Memory B cell (primary cell): ENCODE measurements around the gene TMIE.
"Not testable (repeated sequence)": the region's sequence is repeated elsewhere in the genome, so short reads cannot be mapped to it uniquely, and the experiment has no call there.

Source experiments
- ATAC-seq: fragments of 150-1000 bp; cut with Tn5 transposase; 2 replicates; pipeline ENCODE4 v1.10.0; 2021; ENCODE audit warnings: low read depth, mild to moderate bottlenecking, moderate library complexity
- DNase-seq, 2 donors: peaks; one replicate each; pipeline ENCODE4 v3.0.0; 2022; ENCODE audit warnings: low spot score in 2 of 2
- H3K27ac Mint-ChIP-seq: one replicate; pipeline ENCODE4 v1.8.0; 2022; ENCODE audit warnings: mild to moderate bottlenecking, moderate library complexity, mixed read lengths
- H3K27me3 Mint-ChIP-seq: one replicate; pipeline ENCODE4 v1.8.0; 2022; ENCODE audit warnings: mixed read lengths
- H3K36me3 Mint-ChIP-seq: one replicate; pipeline ENCODE4 v1.8.0; 2022; ENCODE audit warnings: mild to moderate bottlenecking, mixed read lengths
- H3K4me1 Mint-ChIP-seq: one replicate; pipeline ENCODE4 v1.8.0; 2022; ENCODE audit warnings: mixed read lengths
- H3K4me3 Mint-ChIP-seq: one replicate; pipeline ENCODE4 v1.8.0; 2022; ENCODE audit warnings: mild to moderate bottlenecking, moderate library complexity, mixed read lengths
- H3K9me3 Mint-ChIP-seq: one replicate; pipeline ENCODE4 v1.8.0; 2022; ENCODE audit warnings: mixed read lengths

TMIE gene

GRCh38 chr3:46725621-46726314 lies 24.6 kb downstream of the TMIE start:
- Mint-ChIP-seq H3K9me3 (no peaks in the 10 kb centered on the region), H3K4me1 (no peaks in the 10 kb centered on the region), H3K36me3 (no peaks in the 10 kb centered on the region), H3K27me3 (peaks cover 14% of the 10 kb centered on the region), H3K4me3 (no peak overlapping the region), H3K27ac (no peak overlapping the region)
- DNase-seq (no peak), ATAC-seq (no peak)

GRCh38 chr3:46729038-46729437 lies 27.8 kb downstream of the TMIE start:
- Mint-ChIP-seq H3K9me3 (no peaks in the 10 kb centered on the region), H3K27ac (no peak overlapping the region)

GRCh38 chr3:46730819-46731218 lies 29.6 kb downstream of the TMIE start:
- H3K9me3 Mint-ChIP-seq: no peaks in the 10 kb centered on the region
- DNase-seq (no peak), ATAC-seq (no peak)
- H3K4me1 Mint-ChIP-seq: no peaks in the 10 kb centered on the region
- no peak overlapping the region for H3K27ac Mint-ChIP-seq
- no peaks in the 10 kb centered on the region for H3K36me3 Mint-ChIP-seq
- no peak overlapping the region for H3K4me3 Mint-ChIP-seq
- peaks cover 13% of the 10 kb centered on the region for H3K27me3 Mint-ChIP-seq

More at GRCh38 chr3:46729038-46729437, 27.8 kb downstream of the TMIE start:
- DNase-seq (peak in 1 of 2 donors; percentile 6), ATAC-seq (no peak)
- H3K27me3 Mint-ChIP-seq: peaks cover 14% of the 10 kb centered on the region
- no peaks in the 10 kb centered on the region for H3K36me3 Mint-ChIP-seq
- no peak overlapping the region for H3K4me3 Mint-ChIP-seq
- H3K4me1 Mint-ChIP-seq: no peaks in the 10 kb centered on the region

GRCh38 chr3:46731795-46732194 lies 30.6 kb downstream of the TMIE start:
- ATAC-seq (no peak), DNase-seq (no peak)
- Mint-ChIP-seq H3K36me3 (no peaks in the 10 kb centered on the region), H3K4me3 (no peak overlapping the region), H3K9me3 (no peaks in the 10 kb centered on the region), H3K27me3 (peaks cover 9% of the 10 kb centered on the region), H3K27ac (no peak overlapping the region), H3K4me1 (no peaks in the 10 kb centered on the region)

GRCh38 chr3:46733026-46733800 lies 32.0 kb downstream of the TMIE start:
- H3K27ac Mint-ChIP-seq: no peak overlapping the region
- H3K4me1 Mint-ChIP-seq: no peaks in the 10 kb centered on the region
- no peak overlapping the region for H3K4me3 Mint-ChIP-seq
- no peaks in the 10 kb centered on the region for H3K36me3 Mint-ChIP-seq
- DNase-seq (no peak), ATAC-seq (no peak)
- peaks cover 7% of the 10 kb centered on the region for H3K27me3 Mint-ChIP-seq
- H3K9me3 Mint-ChIP-seq: no peaks in the 10 kb centered on the region

GRCh38 chr3:46734773-46735172 lies 33.6 kb downstream of the TMIE start:
- Mint-ChIP-seq H3K27ac (no peak overlapping the region), H3K36me3 (no peaks in the 10 kb centered on the region), H3K4me3 (no peak overlapping the region), H3K4me1 (no peaks in the 10 kb centered on the region), H3K27me3 (peaks cover 11% of the 10 kb centered on the region), H3K9me3 (no peaks in the 10 kb centered on the region)
- DNase-seq: no peak
- ATAC-seq: no peak

- Mint-ChIP-seq H3K27me3 (peaks cover 11% of the 10 kb centered on the region), H3K9me3 (no peaks in the 10 kb centered on the region), H3K4me1 (no peaks in the 10 kb centered on the region), H3K27ac (no peak overlapping the region), H3K4me3 (no peak overlapping the region), H3K36me3 (no peaks in the 10 kb centered on the region)
- DNase-seq: no peak
- ATAC-seq: no peak
Observed at GRCh38 chr3:46736006-46736872, 35.0 kb downstream of the TMIE start.

GRCh38 chr3:46737329-46737731 lies 36.1 kb downstream of the TMIE start:
- ATAC-seq (no peak), DNase-seq (no peak)
- H3K4me3 Mint-ChIP-seq: no peak overlapping the region
- no peaks in the 10 kb centered on the region for H3K9me3 Mint-ChIP-seq
- H3K27ac Mint-ChIP-seq: no peak overlapping the region
- no peaks in the 10 kb centered on the region for H3K36me3 Mint-ChIP-seq
- no peaks in the 10 kb centered on the region for H3K4me1 Mint-ChIP-seq
- peaks cover 13% of the 10 kb centered on the region for H3K27me3 Mint-ChIP-seq

GRCh38 chr3:46739565-46739964 lies 38.4 kb downstream of the TMIE start:
- not testable (repeated sequence) for H3K27me3 Mint-ChIP-seq, DNase-seq, ATAC-seq, H3K27ac Mint-ChIP-seq, H3K4me3 Mint-ChIP-seq, H3K36me3 Mint-ChIP-seq, H3K4me1 Mint-ChIP-seq, H3K9me3 Mint-ChIP-seq

GRCh38 chr3:46742992-46743585 lies 41.9 kb downstream of the TMIE start:
- ATAC-seq: no peak
- no peak overlapping the region for H3K27ac Mint-ChIP-seq

GRCh38 chr3:46746711-46747110 lies 45.5 kb downstream of the TMIE start:
- Mint-ChIP-seq H3K4me1 (no peaks in the 10 kb centered on the region), H3K27me3 (peaks cover 13% of the 10 kb centered on the region), H3K4me3 (no peak overlapping the region), H3K36me3 (no peaks in the 10 kb centered on the region), H3K9me3 (no peaks in the 10 kb centered on the region), H3K27ac (no peak overlapping the region)
- DNase-seq (no peak), ATAC-seq (no peak)

More at GRCh38 chr3:46742992-46743585, 41.9 kb downstream of the TMIE start:
- Mint-ChIP-seq H3K4me3 (no peak overlapping the region), H3K4me1 (no peaks in the 10 kb centered on the region), H3K36me3 (no peaks in the 10 kb centered on the region), H3K27me3 (peaks cover 8% of the 10 kb centered on the region), H3K9me3 (no peaks in the 10 kb centered on the region)
- no peak for DNase-seq

- DNase-seq: no peak
- H3K9me3 Mint-ChIP-seq: no peaks in the 10 kb centered on the region
- no peaks in the 10 kb centered on the region for H3K4me1 Mint-ChIP-seq
- no peak for ATAC-seq
- H3K27ac Mint-ChIP-seq: no peak overlapping the region
- no peaks in the 10 kb centered on the region for H3K36me3 Mint-ChIP-seq
- no peak overlapping the region for H3K4me3 Mint-ChIP-seq
- H3K27me3 Mint-ChIP-seq: peaks cover 10% of the 10 kb centered on the region
Observed at GRCh38 chr3:46748170-46748569, 47.0 kb downstream of the TMIE start.

- peak; percentile 37 for ATAC-seq
- H3K9me3 Mint-ChIP-seq: no peaks in the 10 kb centered on the region
- no peak for DNase-seq
- H3K36me3 Mint-ChIP-seq: no peaks in the 10 kb centered on the region
- no peaks in the 10 kb centered on the region for H3K4me1 Mint-ChIP-seq
- no peak overlapping the region for H3K4me3 Mint-ChIP-seq
- H3K27me3 Mint-ChIP-seq: peaks cover 10% of the 10 kb centered on the region
- no peak overlapping the region for H3K27ac Mint-ChIP-seq
Observed at GRCh38 chr3:46749129-46749528, 47.9 kb downstream of the TMIE start.
